PFSK-1 (cell line): Measurements from ENCODE around the gene ANK2.

Experiments
- POLR2AphosphoS5 ChIP-seq: IDR thresholded peaks from 2 replicates; pipeline ENCODE4 v1.6.1; 2012; ENCODE audit warnings: low read depth, mild to moderate bottlenecking, control low read depth, low read length, moderate library complexity
- SIN3A ChIP-seq: IDR thresholded peaks from 2 replicates; pipeline ENCODE4 v1.6.1; 2012; ENCODE audit warnings: mild to moderate bottlenecking, low read length, moderate library complexity, borderline replicate concordance; ENCODE audit not compliant: insufficient read depth
- TAF1 ChIP-seq: IDR thresholded peaks from 2 replicates; pipeline ENCODE4 v1.6.1; 2012; ENCODE audit warnings: low read length, control low read depth, borderline replicate concordance; ENCODE audit not compliant: insufficient read depth
- TF ChIP-seq, protein P1 (sequence below), 2 experiments: IDR thresholded peaks; 2 replicates each; pipeline versions ENCODE4 v1.6.1 to v1.8.0; 2011 to 2012; ENCODE audit warnings: low read depth in 2 of 2, low read length in 2 of 2, control low read depth in 1 of 2, inconsistent platforms in 1 of 2, mild to moderate bottlenecking in 1 of 2, moderate library complexity in 1 of 2; ENCODE audit not compliant: insufficient read depth in 1 of 2

DNA sequence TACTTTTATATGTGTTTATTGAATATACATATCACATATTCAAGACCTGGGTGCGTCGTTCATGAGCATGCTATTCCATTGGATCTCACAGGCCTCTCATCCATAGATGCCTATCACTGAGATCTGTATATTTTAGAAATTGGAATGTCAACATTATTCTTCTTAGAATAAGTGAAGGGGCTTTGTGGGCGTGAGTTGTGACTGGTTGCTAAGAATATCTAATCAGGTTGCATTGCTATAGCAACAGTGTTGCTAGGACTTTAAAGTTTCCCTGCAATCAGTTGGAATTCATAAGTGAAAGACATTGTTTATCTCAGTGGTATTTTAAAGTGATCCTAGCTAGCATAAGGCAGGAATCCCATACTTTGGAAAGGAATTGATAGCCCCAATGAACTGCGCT is 36.7 kb upstream of the ANK2 start:
- TF ChIP-seq POLR2AphosphoS5 (no peak), TAF1 (no peak), SIN3A (no peak)
- TF ChIP-seq, protein P1, sequence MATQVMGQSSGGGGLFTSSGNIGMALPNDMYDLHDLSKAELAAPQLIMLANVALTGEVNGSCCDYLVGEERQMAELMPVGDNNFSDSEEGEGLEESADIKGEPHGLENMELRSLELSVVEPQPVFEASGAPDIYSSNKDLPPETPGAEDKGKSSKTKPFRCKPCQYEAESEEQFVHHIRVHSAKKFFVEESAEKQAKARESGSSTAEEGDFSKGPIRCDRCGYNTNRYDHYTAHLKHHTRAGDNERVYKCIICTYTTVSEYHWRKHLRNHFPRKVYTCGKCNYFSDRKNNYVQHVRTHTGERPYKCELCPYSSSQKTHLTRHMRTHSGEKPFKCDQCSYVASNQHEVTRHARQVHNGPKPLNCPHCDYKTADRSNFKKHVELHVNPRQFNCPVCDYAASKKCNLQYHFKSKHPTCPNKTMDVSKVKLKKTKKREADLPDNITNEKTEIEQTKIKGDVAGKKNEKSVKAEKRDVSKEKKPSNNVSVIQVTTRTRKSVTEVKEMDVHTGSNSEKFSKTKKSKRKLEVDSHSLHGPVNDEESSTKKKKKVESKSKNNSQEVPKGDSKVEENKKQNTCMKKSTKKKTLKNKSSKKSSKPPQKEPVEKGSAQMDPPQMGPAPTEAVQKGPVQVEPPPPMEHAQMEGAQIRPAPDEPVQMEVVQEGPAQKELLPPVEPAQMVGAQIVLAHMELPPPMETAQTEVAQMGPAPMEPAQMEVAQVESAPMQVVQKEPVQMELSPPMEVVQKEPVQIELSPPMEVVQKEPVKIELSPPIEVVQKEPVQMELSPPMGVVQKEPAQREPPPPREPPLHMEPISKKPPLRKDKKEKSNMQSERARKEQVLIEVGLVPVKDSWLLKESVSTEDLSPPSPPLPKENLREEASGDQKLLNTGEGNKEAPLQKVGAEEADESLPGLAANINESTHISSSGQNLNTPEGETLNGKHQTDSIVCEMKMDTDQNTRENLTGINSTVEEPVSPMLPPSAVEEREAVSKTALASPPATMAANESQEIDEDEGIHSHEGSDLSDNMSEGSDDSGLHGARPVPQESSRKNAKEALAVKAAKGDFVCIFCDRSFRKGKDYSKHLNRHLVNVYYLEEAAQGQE (IDR thresholded peaks at IDR 0.05; ENCODE audit: insufficient read depth in 1 of 2, low read depth in 2 of 2, low read length in 2 of 2) = no peak
